ENCODE results near the gene TTC13. TPM values are rescaled to one million over a fixed set of nuclear protein-coding genes. Genes with fewer than 3 reads are reported as not detected.

TTC13 gene
- total and polyA plus RNA-seq, 2 of the 13 experiments (the other 11 are each of a cell fraction or from before 2014, with no cell fraction given), result 5.8 to 15.9 TPM

GRCh38 chr1:230868736-230869385 is 109.8 kb downstream of the TTC13 start (continued):
- TF ChIP-seq SMAD9 (CRISPR knock-in tag; IDR thresholded peaks at IDR 0.05) (no peak), ZNF260 (CRISPR knock-in tag; IDR thresholded peaks at IDR 0.05; ENCODE audit: borderline replicate concordance, low read depth) (0 out of 2 replicates have a peak, but pooled peaks have one; percentile 36), JDP2 (CRISPR knock-in tag; IDR thresholded peaks at IDR 0.05; ENCODE audit: borderline replicate concordance) (no peak), CBX1 (IDR thresholded peaks at IDR 0.05; ENCODE audit: low read depth) (no peak), ARNT2 (CRISPR knock-in tag; IDR thresholded peaks at IDR 0.05; ENCODE audit: low read depth) (no peak; the same call in 1 of the 2 replicates), ZBTB38 (CRISPR knock-in tag; IDR thresholded peaks at IDR 0.05) (0 out of 2 replicates have a peak, but pooled peaks have one; percentile 21), ZNF710 (CRISPR knock-in tag; IDR thresholded peaks at IDR 0.05; ENCODE audit: borderline replicate concordance) (no peak), ATF2 (CRISPR knock-in tag; IDR thresholded peaks at IDR 0.05) (no peak), EZH2 (conservative IDR thresholded peaks at IDR 0.05; ENCODE audit: low read depth, low read length) (no peak), ZNF512 (CRISPR knock-in tag; IDR thresholded peaks at IDR 0.05) (no peak), TAF1 (CRISPR knock-in tag; IDR thresholded peaks at IDR 0.05) (no peak), ZNF646 (CRISPR knock-in tag; IDR thresholded peaks at IDR 0.05) (no peak), ZBTB33 (CRISPR knock-in tag; IDR thresholded peaks at IDR 0.05) (no peak), ZNF850 (CRISPR knock-in tag; conservative IDR thresholded peaks at IDR 0.05) (no peak), HIVEP1 (CRISPR knock-in tag; IDR thresholded peaks at IDR 0.05) (0 out of 2 replicates have a peak, but pooled peaks have one; percentile 40)
